ENCODE results near the gene CTIF. TPM values are rescaled to one million over a fixed set of nuclear protein-coding genes. Genes with fewer than 3 reads are reported as not detected.

CTIF gene
- total RNA-seq, 1 experiment from 2014 or later: 5.9 TPM

DNA sequence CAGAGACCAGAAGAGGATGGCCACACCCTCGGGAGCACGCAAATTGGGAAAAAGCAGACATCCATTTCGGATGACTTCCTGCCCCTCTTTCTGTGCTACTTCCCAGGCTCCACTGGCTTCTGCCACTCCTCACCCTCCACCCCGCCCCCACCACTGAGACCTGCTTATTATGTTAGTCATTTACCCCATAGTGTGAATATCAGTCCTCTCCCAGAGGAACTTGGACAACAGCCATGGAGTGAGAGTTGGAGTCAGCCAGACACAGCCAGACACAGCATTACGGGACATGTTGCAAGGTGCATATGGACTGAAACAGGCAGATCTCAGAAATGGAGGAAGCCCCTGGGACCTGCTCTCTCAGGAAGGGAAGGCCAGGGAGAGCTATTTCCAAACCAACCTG lies 51.8 kb downstream of the CTIF start:
- in situ Hi-C loops (cut with HindIII; ENCODE audit: low sequenced_read_pairs): no loop called here
- DNase-seq (ENCODE audit: low spot score): peak; percentile 60

DNA sequence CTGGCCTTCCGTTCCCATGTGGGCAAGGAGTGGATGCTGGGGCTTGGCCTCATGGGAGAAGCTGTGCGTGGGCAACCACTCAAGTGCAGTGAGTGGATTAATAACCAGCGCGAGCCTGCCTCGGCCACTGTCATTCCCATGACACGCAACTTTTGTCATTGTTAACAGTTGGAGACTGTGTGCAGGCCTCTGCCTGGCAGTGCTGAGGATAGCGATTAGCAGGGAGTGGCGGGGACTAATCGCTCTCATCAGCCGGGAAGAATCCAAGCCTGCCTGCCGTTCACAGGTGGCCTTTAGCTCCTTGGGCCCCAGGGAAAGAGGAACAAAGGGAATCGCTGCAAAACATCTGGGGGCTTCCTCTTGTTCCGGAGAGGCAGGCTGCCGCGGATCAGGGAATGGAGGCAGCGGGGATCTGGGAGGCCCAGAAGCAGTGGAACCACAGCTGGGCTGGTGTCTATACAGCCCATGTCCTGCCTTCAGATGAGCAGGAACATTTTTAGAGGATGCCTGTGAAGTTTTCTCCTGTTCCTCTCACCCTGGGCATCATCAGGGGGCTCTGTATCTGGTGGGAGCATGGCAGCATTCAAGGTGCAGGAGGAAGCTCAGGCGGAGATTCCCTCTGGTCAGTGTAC lies 53.8 kb downstream of the CTIF start:
- no peak for DNase-seq (ENCODE audit: low spot score)

DNA sequence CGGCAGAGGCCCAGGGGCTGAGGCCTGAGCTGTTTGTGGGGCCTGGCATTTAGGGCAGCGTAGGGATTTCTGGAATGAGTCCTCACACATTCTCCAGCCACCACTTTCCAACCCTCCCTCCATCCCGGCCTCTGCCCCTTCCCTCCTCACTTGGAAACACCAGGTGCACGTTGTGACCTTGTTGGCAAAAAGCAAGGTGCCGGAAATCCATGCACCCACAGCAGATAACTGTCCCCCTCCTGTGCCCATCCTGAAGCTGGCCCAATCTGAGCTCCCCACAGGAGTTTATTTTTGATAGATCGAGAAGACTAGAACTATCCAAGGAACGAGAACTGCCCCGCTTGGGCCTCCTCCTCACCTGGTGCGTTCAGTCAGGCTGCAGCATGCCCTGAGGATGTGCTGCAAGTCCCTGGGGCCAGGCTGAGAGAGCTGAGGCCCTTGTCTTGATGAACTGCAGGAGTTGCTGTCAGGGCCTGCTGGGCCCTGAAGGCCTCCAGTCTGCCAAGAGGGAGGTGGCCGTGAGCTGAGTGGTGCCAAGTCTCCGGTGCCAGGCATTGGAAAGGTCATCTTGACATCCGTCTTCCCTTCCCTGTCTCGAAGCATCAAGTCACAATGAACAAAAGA lies 55.8 kb downstream of the CTIF start:
- in situ Hi-C loops (cut with HindIII; ENCODE audit: low sequenced_read_pairs): no loop called here
- peak; percentile 70 for DNase-seq (ENCODE audit: low spot score)

More for the DNA sequence above, 53.8 kb downstream of the CTIF start:
- in situ Hi-C loops (cut with HindIII; ENCODE audit: low sequenced_read_pairs): no loop called here

DNA sequence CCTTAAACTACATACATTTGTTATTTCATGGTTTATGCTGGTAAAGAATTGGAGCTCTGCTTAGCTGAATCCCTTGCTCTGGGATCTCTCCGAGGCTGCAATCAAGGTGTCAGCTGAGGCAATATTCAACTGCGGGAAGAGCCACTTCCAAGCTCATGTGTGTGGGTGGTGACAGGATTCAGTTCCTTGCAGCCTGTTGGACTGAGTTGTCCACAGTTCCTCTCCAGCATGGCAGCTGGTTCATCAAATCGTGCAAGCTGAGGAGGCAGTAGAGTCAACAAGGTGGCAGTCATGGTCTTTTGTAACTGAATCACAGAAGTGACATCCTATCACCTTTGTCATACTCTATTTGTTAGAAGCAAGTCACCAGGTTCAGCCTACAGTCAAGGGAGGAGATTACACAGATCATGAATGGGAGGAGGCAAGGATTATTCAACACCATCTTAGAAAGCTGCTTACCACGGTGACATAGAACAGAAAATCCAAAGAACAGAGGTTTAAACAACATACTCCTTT lies 56.9 kb downstream of the CTIF start:
- in situ Hi-C loops (cut with HindIII; ENCODE audit: low sequenced_read_pairs): no loop called here
- DNase-seq (ENCODE audit: low spot score): no peak

DNA sequence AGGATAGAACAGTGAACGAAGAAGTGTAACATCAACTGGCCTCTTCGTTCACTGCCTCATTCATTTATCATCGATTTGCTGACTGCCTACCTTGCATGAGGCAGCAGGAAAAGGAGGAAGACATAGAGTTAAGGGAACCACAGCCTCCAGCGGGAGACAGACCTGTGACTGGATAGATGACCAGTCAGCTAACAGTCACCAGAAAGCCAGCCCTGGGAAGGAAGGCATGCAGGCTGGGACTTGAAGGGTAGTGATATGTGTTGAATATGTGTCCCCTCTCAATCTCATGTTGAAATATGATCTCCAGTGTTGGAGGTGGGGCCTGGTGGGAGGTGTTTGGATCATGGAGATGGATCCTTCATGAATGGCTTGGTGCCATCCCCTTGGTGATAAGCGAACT lies 58.3 kb downstream of the CTIF start:
- in situ Hi-C loops (cut with HindIII; ENCODE audit: low sequenced_read_pairs): no loop called here
- DNase-seq (ENCODE audit: low spot score): no peak

DNA sequence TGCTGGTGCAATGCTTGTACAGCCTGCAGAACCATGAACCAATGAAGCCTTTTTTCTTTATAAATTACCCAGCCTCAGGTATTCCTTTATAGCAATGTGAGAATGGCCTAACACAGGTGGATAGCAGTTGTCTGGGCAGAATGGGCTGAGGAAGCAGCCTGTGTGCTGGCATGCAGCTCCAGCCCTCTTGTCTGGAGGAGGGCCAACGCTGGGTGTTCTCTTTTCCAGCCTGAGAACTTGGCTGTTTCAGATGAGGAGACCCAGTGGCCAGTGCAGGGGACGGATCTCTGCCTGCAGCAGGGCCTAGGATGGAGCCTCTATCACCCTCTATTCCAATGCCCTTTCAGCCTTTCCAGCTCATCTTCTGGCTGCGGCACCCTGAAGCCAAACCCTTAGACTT lies 58.8 kb downstream of the CTIF start:
- in situ Hi-C loops (cut with HindIII; ENCODE audit: low sequenced_read_pairs): no loop called here
- DNase-seq (ENCODE audit: low spot score): peak; percentile 87

DNA sequence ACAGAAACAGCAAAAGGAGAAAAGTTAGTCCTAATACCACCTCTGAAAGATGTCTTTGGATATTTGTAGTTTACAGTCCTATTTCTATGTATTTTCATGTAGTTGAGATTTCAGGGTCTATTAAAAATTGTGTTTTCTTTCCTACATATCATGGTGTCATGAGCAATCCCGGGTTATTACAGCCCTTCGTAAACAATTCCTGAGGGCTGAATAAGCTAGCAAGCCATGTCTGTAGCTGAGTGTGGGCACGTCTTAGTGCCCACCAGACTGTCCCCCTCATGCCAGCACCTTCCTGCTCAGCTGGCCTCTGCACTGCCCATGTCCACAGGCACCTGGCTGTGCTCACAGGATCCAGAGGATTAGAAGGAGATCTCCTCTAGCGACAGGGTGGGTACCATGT lies 60.6 kb downstream of the CTIF start:
- no peak for DNase-seq (ENCODE audit: low spot score)
- in situ Hi-C loops (cut with HindIII; ENCODE audit: low sequenced_read_pairs): no loop called here

DNA sequence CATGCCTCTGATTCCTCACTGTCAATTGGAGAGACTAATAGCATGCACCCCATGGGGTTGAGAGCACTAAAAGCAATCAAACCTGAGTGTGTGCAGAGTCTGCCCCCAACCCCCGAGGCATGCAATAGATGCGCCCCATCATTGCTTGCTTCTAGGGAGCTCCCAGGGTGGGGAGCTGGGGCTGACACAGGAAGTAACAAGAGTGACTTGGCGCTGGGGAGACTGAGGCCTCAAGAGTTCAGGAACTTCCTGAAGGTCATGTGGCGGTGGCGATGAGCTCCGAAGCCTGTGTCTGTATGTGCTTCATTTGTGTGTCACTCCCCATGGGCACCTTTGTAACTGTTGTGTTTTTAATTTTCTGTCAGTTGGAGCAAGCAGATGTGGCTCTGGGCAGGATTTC lies 61.2 kb downstream of the CTIF start:
- no peak for DNase-seq (ENCODE audit: low spot score)
- in situ Hi-C loops (cut with HindIII; ENCODE audit: low sequenced_read_pairs): no loop called here

DNA sequence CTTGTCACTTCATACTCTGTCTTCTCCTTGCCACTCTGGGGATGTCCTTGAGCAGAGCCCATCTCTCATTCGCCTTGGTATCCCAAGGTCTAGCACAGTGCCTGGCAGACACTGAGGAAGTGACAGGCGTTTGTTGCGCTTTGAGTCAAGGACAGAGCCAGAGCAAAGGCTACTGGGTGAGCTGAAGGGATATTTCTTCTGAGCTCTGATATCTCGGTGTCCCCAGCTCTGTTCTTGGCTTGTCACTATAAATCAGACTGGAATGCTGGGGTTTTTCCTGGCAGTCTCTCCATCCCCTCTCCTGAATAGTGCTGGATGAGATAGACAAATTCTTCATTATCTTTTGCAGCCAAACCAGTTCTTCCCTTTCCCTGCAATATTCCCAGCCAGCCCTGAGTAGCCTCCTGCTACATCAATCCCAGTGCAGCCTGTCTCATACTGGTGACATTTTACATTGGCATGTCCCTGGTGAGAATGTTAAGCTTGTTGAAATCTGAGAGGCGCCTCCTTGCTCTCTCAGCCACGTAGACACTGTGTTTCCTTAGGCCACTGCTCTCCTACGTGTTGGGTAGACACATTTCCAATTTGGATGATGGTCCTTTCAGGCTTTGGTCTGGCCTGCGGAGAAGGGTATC lies 61.7 kb downstream of the CTIF start:
- in situ Hi-C loops (cut with HindIII; ENCODE audit: low sequenced_read_pairs): no loop called here
- no peak for DNase-seq (ENCODE audit: low spot score)

DNA sequence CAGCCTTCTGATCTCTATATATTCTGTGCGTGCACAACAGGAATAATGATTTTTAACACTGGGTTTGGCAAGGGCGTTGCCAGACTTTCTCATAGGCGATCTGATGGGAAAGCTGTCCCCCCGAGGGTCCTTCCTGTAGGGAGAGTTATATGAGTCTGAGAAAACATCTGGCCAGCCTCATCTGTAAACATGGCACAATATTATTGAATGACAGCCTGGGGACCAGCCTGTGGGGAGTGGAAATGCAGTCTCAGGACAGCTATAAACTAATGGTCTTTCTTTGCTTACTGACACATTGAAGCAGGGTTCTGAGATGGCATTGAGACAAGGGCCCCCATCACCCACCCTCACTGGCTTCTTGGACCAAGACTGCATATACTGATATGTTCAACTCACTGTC lies 62.5 kb downstream of the CTIF start:
- in situ Hi-C loops (cut with HindIII; ENCODE audit: low sequenced_read_pairs): no loop called here
- DNase-seq (ENCODE audit: low spot score): no peak

DNA sequence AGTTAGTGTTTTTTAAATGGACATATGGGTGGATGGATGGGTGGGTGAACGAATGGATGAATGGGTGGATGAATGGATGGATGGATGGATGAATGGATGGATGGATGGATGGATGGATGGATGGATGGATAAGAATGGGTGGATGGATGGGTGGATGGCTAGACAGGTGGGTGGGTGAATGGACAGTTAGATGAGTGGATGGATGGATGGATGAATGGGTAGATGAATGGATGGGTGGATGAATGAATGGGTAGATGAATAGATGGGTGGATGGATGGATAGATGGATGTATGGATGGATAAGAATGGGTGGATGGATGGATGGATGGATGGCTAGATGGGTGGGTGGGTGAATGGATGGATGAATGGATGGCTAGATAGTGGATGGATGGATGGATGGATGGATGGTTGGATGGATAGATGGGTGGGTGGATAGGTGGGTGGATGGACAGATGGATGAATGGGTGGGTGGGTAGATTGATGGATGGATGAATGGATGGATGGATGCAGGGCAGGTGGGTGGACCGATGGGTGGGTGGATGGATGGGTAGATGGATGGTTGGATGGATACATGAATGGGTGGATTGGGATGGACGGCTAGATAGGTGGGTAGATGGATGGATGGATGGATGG lies 64.0 kb downstream of the CTIF start:
- DNase-seq (ENCODE audit: low spot score): no peak
- in situ Hi-C loops (cut with HindIII; ENCODE audit: low sequenced_read_pairs): no loop called here

DNA sequence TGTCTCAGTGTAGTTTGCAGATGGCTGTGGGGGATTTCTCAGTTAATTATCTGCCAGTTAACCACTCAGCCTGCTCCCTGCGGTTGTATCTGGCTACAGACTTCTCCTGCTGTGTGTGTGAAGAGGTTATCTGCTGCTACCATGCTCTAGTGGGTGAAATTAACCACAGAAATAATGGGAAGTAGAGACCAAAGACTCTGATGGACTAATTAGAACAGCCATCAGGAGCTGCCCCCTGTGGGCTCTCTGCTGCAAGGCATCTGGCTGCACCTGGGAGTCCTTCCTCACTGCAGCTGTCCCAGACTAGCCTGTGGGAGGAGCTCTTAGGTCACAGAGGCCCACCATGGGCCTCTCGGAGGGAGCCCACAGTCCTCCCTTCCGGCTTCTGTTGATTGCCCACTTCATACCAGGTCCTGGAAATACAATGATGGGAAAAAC lies 66.6 kb downstream of the CTIF start:
- in situ Hi-C loops (cut with HindIII; ENCODE audit: low sequenced_read_pairs): no loop called here
- DNase-seq (ENCODE audit: low spot score): no peak

DNA sequence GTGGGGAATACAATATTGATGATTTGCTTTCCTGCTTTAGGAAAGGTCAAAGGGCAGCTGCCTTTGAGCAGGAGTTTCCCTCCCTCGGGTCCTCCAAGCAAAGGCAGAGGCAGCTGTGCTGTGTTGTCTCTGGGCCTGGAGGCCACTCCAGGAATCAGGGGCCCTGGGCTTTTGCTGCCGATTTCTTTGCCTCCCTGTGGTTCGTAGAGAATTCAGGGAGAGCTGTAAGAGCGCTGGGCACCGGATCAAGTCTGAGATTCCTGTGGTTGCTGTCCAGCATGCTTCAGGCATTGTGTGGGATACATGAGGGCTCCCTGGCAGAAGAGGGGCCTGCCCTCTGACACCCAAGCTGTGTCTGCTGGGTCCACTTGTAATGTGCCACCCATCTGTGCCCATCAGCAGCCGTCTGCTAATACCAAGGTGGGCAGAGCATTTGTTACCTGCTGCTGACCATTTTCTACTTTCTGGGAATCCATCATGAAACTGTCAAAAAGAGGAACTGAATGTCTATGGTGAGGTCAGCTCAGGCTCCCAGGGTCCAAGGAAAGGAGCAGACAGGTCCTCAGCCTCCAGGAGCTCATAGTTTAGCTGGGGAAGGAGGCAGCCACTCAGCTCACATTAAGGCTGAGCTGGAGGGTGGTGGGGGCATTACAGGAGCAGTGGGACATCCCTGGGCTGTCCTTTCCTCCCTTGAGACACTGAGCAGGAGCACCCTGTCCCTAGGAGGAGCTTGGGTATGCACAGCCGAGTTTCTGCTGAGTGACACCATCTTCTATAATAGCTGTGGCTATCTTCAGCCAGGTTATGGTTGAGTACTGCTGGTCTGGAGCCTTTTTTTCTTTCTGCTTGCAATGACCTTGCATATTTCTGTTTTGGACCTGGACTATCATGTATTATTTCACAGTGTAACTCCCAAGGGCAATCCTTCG lies 68.5 kb downstream of the CTIF start:
- in situ Hi-C loops (cut with HindIII; ENCODE audit: low sequenced_read_pairs): no loop called here
- peak; percentile 50 for DNase-seq (ENCODE audit: low spot score)

DNA sequence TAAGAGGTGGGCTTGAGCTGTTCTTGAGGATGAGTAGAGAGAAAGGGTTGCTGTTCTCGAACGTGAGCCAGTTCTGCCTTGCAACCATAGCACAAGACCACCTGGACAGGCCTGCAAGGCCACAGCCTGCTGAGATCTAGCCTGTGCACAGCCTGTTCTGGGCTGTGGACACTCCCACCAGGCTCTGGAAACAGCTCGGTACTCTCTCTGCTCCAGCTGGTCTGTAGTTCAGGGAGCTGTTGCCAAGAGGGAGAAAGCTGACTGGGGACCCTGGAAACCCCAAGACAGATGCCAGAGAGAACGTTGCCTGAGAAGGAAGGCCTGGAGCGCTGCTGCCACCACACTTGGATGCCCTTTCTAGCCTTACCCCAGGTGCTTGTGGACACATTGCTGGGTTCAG lies 69.8 kb downstream of the CTIF start:
- in situ Hi-C loops (cut with HindIII; ENCODE audit: low sequenced_read_pairs): no loop called here
- DNase-seq (ENCODE audit: low spot score): peak; percentile 69

DNA sequence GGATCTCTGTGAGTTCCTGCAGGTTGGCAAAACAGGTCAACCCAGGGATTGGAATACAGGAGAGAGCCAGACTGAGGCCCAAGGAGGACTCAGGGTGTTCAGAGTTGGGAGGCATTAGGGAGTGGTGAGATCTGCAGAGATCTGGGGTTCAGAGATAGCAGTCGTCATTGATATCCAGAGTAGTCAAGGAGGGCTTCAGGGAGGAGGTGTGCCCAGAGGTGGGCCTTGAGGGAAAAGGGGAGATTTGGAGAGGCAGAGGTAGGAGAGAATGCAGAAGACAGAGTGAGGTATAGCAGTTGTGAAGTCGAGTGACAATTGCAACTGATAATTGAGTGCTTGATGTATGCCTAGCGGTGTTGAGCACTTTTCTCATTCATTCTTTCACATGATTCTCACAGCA lies 70.3 kb downstream of the CTIF start:
- in situ Hi-C loops (cut with HindIII; ENCODE audit: low sequenced_read_pairs): no loop called here
- no peak for DNase-seq (ENCODE audit: low spot score)

DNA sequence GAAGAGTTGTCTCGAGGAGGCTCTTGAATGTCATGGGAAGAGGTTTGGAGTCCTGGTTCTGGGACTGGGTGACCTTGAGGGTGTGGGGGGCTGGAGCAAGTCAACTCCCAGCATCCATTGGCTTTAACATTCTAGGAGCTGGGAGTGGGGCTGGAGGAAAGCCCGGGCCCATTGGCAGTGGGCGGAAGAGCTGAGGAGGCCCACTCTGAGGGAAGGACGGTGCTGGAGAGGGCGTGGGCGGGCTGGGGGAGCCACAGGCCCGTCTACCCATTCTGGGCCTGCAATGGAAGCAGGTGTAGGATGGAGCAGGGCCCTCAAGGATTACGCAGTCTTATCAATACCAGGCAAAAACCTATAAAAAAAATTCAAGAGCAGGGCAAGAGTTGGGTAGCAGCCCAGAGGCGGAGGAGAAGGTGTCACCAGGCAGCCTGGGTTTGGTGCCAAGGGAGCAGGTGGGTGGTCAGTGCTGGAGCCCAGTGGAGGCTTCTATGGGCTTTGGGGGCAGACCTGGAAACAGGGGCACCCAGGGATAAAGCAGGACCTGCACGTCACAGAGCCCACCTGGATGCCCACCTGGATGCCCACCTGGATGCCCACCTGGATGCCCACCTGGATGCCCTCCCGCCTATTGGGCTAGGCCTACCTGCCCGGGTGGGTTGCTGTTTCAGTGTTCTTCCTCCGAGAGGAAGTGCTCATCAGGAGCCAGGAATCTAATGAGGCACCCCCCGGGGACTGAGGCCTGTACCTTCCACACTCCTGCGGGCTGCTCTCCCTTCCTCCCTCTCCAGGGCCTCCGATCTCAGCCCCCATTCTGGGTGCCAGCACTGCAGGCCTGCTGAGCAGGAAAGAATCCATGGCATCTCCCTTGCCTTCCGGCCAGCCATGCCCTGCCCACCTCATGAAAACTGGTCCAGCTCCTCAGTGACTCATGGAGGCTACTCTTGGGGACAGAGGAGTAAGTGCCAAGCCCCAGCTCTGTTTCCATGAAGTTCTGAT lies 71.3 kb downstream of the CTIF start:
- no peak for DNase-seq (ENCODE audit: low spot score)
- in situ Hi-C loops (cut with HindIII; ENCODE audit: low sequenced_read_pairs): no loop called here

DNA sequence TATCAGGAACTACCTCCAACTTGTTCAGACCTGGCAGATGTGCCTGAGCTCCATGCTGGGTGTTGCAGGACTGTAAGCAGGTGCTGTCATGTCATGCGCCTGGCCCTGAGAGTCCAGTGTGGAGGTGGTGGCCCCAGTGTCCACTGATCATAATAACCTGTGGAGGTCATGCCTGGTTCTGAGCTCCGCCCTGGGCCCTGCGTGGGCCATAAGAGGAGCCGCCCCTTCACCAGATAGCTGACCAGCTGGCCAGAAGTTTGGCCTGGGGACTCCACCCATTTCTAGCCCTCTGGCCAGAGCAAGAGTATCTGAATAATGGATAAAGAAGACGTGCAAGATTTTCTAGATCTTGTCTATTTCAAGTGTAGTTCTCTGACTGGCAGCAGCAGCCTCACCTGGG lies 72.4 kb downstream of the CTIF start:
- DNase-seq (ENCODE audit: low spot score): no peak
- in situ Hi-C loops (cut with HindIII; ENCODE audit: low sequenced_read_pairs): no loop called here

Measured in G401 (cell line).